Adipocyte (in vitro differentiated cells): Measurements from ENCODE around the gene THOC5.
"Not testable (repeated sequence)": the region's sequence is repeated elsewhere in the genome, so short reads cannot be mapped to it uniquely, and the experiment has no call there.

Source experiments
- DNase-seq: peaks from one replicate; pipeline ENCODE4 v3.0.0-alpha.2; 2015; ENCODE audit warnings: low read depth
- H3K27me3 ChIP-seq: replicated peaks from 2 replicates; pipeline ENCODE4 v1.7.0; 2013; ENCODE audit warnings: mild to moderate bottlenecking, low read length, moderate library complexity; ENCODE audit not compliant: control insufficient read depth, insufficient read depth
- H3K36me3 ChIP-seq: 2 replicates; pipeline ENCODE4 v1.7.0; 2013; ENCODE audit warnings: low read length, mild to moderate bottlenecking, moderate library complexity; ENCODE audit not compliant: control insufficient read depth, insufficient read depth, severe bottlenecking
- H3K4me1 ChIP-seq: 2 replicates; pipeline ENCODE4 v1.7.0; 2013; ENCODE audit warnings: mild to moderate bottlenecking, low read length, moderate library complexity; ENCODE audit not compliant: control insufficient read depth, insufficient read depth
- H3K4me3 ChIP-seq: 2 replicates; pipeline ENCODE4 v1.7.0; 2013; ENCODE audit warnings: mild to moderate bottlenecking, low read length, moderate library complexity
- H3K9ac ChIP-seq: 2 replicates; pipeline ENCODE4 v1.7.0; 2013; ENCODE audit warnings: mild to moderate bottlenecking, low read length, moderate library complexity
- H3K9me3 ChIP-seq: 2 replicates; pipeline ENCODE4 v1.7.0; 2013; ENCODE audit warnings: mild to moderate bottlenecking, low read length, moderate library complexity; ENCODE audit not compliant: control insufficient read depth

The THOC5 gene

GRCh38 chr22:29509298-29509697, 44.3 kb downstream of the THOC5 start:
- no peak overlapping the region for H3K9ac ChIP-seq
- no peaks in the 10 kb centered on the region for H3K9me3 ChIP-seq
- H3K4me3 ChIP-seq = no peak overlapping the region
- no peaks in the 10 kb centered on the region for H3K27me3 ChIP-seq
- no peak for DNase-seq
- peaks cover under 1% of the 10 kb centered on the region for H3K4me1 ChIP-seq
- H3K36me3 ChIP-seq = peaks cover 70% of the 10 kb centered on the region

DNA sequence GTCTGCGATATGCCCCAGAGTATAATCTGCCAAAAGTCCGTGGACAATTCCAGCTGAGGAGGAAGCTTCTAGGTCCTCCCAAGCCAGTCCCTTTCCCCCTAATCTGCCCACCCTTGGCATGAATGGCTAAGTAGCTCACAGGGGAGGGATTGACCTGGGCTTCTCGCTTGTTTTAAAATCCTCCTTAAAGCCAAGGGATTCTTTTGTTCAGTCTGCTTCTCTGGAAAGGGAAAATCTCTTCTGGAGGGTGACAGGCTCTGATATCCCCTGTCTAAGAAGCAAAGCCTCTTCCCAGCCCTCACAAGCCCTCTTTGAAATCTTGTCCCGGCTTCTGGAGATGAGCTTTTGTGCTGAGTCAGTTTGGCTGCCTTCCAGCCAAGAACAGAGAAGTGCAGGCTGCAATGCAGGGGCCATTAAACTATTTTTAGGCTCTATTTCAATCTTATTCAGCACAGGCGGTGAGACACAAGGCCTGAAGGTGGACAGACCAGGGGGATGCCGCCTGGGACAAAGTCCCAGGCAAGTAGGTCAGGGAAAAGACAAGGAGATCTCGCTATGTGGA, 49.7 kb downstream of the THOC5 start:
- H3K4me3 ChIP-seq = no peak overlapping the region
- H3K9ac ChIP-seq = peak overlapping the region; percentile 59
- no peaks in the 10 kb centered on the region for H3K27me3 ChIP-seq
- peak; percentile 82 for DNase-seq
- peaks cover 30% of the 10 kb centered on the region for H3K36me3 ChIP-seq
- no peaks in the 10 kb centered on the region for H3K9me3 ChIP-seq
- H3K4me1 ChIP-seq = peaks cover 8% of the 10 kb centered on the region

GRCh38 chr22:29499852-29500251, 53.7 kb downstream of the THOC5 start:
- Histone ChIP-seq H3K4me3 (no peak overlapping the region), H3K9me3 (peaks cover under 1% of the 10 kb centered on the region), H3K27me3 (no peaks in the 10 kb centered on the region), H3K4me1 (peaks cover 8% of the 10 kb centered on the region), H3K36me3 (no peaks in the 10 kb centered on the region), H3K9ac (no peak overlapping the region)
- no peak for DNase-seq

- Histone ChIP-seq H3K4me1 (peaks cover 4% of the 10 kb centered on the region), H3K4me3 (no peak overlapping the region), H3K9me3 (peaks cover 5% of the 10 kb centered on the region), H3K27me3 (no peaks in the 10 kb centered on the region), H3K9ac (no peak overlapping the region), H3K36me3 (no peaks in the 10 kb centered on the region)
- no peak for DNase-seq
Observed at GRCh38 chr22:29493636-29494035, 59.9 kb downstream of the THOC5 start.

DNA sequence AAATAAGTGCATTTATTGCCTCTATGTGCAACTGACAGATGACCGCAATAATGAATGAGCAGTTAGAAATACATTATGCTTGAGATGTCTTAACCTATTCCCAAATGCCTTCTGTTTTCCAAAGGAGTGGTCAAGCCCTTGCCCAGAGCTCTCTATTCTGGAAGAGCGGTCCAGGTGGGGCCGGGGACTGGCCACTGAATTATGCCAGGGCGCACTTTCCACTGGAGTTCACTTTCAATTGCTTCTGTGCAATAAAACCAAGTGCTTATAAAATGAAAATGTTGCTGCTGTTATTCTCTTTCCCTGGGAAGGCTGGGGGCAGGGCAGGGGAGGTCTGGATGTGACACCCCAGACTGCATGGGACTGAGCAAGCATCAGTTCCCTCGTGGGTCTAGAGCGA, 62.5 kb downstream of the THOC5 start:
- Histone ChIP-seq H3K4me1 (peaks cover 4% of the 10 kb centered on the region), H3K27me3 (no peaks in the 10 kb centered on the region), H3K4me3 (no peak overlapping the region), H3K9ac (no peak overlapping the region), H3K36me3 (no peaks in the 10 kb centered on the region), H3K9me3 (peaks cover 5% of the 10 kb centered on the region)
- DNase-seq = no peak

- H3K4me3 ChIP-seq, H3K9me3 ChIP-seq, H3K27me3 ChIP-seq, H3K4me1 ChIP-seq, H3K9ac ChIP-seq, H3K36me3 ChIP-seq, DNase-seq: not testable (repeated sequence)
Observed at GRCh38 chr22:29489127-29489780, 64.3 kb downstream of the THOC5 start.

DNA sequence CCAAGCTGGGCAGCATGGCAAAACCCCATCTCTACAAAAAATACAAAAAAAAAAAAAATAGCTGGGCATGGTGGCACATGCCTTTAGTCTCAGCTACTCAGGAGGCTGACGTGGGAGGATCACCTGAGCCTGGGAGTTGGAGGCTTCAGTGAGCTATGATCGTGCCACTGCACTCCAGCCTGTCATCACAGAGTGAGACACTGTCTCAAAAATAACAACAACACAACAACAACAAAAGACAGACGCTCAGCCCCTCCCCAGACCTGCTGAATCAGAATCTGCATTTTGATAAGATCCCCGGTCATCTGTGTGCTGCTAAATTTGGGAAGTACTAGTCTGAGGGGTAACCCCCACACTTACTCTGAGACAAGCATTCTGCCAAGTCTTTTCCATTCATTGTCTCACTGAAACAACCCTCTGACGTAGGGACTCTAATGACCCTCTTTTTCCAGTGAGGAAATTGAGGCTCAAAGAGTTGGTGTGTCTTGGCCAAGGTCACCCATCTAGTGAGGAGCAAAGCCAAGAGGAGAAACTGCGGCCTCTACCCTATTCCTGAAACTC, 66.1 kb downstream of the THOC5 start:
- H3K4me1 ChIP-seq = no peaks in the 10 kb centered on the region
- no peak overlapping the region for H3K9ac ChIP-seq
- H3K4me3 ChIP-seq = no peak overlapping the region
- peaks cover 3% of the 10 kb centered on the region for H3K27me3 ChIP-seq
- DNase-seq = no peak
- H3K36me3 ChIP-seq = no peaks in the 10 kb centered on the region
- H3K9me3 ChIP-seq = no peaks in the 10 kb centered on the region

- Histone ChIP-seq H3K36me3 (no peaks in the 10 kb centered on the region), H3K4me3 (no peak overlapping the region), H3K4me1 (peaks cover 6% of the 10 kb centered on the region), H3K27me3 (peaks cover 23% of the 10 kb centered on the region), H3K9me3 (peaks cover 4% of the 10 kb centered on the region), H3K9ac (no peak overlapping the region)
- DNase-seq = no peak
Observed at GRCh38 chr22:29485448-29485847, 68.1 kb downstream of the THOC5 start.

DNA sequence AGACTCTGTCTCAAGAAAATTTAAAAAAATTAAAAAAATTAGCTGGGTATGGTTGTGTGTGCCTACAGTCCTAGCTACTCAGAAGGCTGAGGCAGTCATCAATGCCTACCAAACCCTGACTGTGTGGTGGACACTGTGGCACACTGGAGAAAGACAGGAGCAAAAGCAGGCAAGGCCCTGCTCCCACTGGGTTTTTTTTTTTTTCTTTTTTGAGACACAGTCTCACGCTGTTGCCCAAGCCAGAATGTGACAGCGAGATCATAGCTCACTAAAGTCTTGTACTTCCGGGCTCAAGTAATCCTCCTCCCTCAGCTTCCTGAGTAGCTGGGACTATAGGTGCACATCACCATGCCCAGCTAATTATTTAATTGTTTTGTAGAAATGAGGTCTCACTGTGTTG, 68.9 kb downstream of the THOC5 start:
- DNase-seq = no peak
- Histone ChIP-seq H3K9ac (no peak overlapping the region), H3K27me3 (peaks cover 32% of the 10 kb centered on the region), H3K4me3 (no peak overlapping the region), H3K9me3 (peaks cover 4% of the 10 kb centered on the region), H3K4me1 (peaks cover 8% of the 10 kb centered on the region), H3K36me3 (no peaks in the 10 kb centered on the region)

DNA sequence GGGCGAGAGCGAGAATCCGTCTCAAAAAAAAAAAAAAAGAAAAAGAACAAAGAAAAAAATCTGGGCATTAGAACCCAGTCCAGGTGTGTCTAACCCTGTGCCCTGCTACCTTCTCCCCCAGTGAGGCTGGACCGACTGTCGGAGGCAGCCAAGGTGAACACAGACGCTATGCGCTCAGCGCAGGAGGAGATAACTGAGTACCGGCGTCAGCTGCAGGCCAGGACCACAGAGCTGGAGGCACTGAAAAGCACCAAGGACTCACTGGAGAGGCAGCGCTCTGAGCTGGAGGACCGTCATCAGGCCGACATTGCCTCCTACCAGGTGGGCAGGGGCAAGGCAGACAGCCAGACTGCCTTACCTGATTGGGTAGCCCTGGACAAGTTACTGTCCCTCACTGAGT, 70.3 kb downstream of the THOC5 start:
- Histone ChIP-seq H3K4me1 (peaks cover 9% of the 10 kb centered on the region), H3K4me3 (no peak overlapping the region), H3K9ac (no peak overlapping the region), H3K9me3 (peaks cover 4% of the 10 kb centered on the region), H3K27me3 (peaks cover 44% of the 10 kb centered on the region), H3K36me3 (no peaks in the 10 kb centered on the region)
- DNase-seq = no peak

- peaks cover 4% of the 10 kb centered on the region for H3K9me3 ChIP-seq
- H3K4me1 ChIP-seq = peaks cover 11% of the 10 kb centered on the region
- no peak overlapping the region for H3K4me3 ChIP-seq
- H3K27me3 ChIP-seq = peaks cover 49% of the 10 kb centered on the region
- no peaks in the 10 kb centered on the region for H3K36me3 ChIP-seq
- H3K9ac ChIP-seq = no peak overlapping the region
- no peak for DNase-seq
Observed at GRCh38 chr22:29482726-29483125, 70.8 kb downstream of the THOC5 start.
